ENCODE data around the gene RNF212.
"Not testable (repeated sequence)": the region's sequence is repeated elsewhere in the genome, so short reads cannot be mapped to it uniquely, and the experiment has no call there.

DNA sequence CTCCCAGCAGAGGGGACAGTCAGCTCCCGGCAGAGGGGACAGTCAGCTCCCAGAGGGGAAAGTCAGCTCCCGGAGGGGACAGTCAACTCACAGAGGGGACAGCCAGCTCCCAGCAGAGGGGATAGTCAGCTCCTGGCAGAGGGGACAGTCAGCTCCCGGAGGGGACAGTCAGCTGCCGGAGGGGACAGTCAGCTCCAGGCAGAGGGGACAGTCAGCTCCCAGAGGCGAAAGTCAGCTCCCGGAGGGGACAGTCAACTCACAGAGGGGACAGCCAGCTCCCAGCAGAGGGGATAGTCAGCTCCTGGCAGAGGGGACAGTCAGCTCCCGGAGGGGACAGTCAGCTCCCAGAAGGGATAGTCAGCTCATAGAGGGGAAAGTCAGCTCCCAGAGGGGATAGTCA lies 59.5 kb downstream of the RNF212 start:
- TF ChIP-seq, protein P1, sequence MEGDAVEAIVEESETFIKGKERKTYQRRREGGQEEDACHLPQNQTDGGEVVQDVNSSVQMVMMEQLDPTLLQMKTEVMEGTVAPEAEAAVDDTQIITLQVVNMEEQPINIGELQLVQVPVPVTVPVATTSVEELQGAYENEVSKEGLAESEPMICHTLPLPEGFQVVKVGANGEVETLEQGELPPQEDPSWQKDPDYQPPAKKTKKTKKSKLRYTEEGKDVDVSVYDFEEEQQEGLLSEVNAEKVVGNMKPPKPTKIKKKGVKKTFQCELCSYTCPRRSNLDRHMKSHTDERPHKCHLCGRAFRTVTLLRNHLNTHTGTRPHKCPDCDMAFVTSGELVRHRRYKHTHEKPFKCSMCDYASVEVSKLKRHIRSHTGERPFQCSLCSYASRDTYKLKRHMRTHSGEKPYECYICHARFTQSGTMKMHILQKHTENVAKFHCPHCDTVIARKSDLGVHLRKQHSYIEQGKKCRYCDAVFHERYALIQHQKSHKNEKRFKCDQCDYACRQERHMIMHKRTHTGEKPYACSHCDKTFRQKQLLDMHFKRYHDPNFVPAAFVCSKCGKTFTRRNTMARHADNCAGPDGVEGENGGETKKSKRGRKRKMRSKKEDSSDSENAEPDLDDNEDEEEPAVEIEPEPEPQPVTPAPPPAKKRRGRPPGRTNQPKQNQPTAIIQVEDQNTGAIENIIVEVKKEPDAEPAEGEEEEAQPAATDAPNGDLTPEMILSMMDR (IDR thresholded peaks at IDR 0.05 in 2 of 3, conservative IDR thresholded peaks at IDR 0.05 in 1 of 3; ENCODE audit: control insufficient read depth in 2 of 3, extremely low read depth in 1 of 3, insufficient read depth in 1 of 3, low read depth in 3 of 3, low read length in 3 of 3), result not testable (repeated sequence)
- not testable (repeated sequence) for TF ChIP-seq RB1 (IDR thresholded peaks at IDR 0.05; ENCODE audit: borderline replicate concordance); YY1 (IDR thresholded peaks at IDR 0.05; ENCODE audit: low read depth, low read length); ZNF274 (IDR thresholded peaks at IDR 0.05; ENCODE audit: insufficient read depth, insufficient read length); TCF12 (IDR thresholded peaks at IDR 0.05; ENCODE audit: low read depth, low read length); POLR2A (IDR thresholded peaks at IDR 0.05; ENCODE audit: low read depth, low read length); RCOR1 (conservative IDR thresholded peaks at IDR 0.05; ENCODE audit: low read depth, low read length); HDAC6 (IDR thresholded peaks at IDR 0.05; ENCODE audit: unreplicated experiment); CEBPB (IDR thresholded peaks at IDR 0.05; ENCODE audit: borderline replicate concordance in 1 of 2, low read depth in 2 of 2, low read length in 2 of 2)
- TF ChIP-seq, protein P2, sequence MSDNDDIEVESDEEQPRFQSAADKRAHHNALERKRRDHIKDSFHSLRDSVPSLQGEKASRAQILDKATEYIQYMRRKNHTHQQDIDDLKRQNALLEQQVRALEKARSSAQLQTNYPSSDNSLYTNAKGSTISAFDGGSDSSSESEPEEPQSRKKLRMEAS (IDR thresholded peaks at IDR 0.05; ENCODE audit: low read depth, low read length), result not testable (repeated sequence)

All from GM12878 (cell line).